CD4-positive, alpha-beta T cell treated with Interleukin-10 for 1 hour (primary cell): ENCODE results near the gene ZNF587.
"Not testable (repeated sequence)": the region's sequence is repeated elsewhere in the genome, so short reads cannot be mapped to it uniquely, and the experiment has no call there.

Experiments
- DNase-seq: peaks from one replicate; pipeline ENCODE4 v3.0.0-alpha.2; 2020

The ZNF587 gene

GRCh38 chr19:57888560-57889231, 39.0 kb downstream of the ZNF587 start, which contains the start of gene ZNF814:
Gene ZNF814, minus strand, starts transcription at chr19:57889037. Its CDS starts 235 bp downstream, at chr19:57888802.
- peak; percentile 89 for DNase-seq

DNA sequence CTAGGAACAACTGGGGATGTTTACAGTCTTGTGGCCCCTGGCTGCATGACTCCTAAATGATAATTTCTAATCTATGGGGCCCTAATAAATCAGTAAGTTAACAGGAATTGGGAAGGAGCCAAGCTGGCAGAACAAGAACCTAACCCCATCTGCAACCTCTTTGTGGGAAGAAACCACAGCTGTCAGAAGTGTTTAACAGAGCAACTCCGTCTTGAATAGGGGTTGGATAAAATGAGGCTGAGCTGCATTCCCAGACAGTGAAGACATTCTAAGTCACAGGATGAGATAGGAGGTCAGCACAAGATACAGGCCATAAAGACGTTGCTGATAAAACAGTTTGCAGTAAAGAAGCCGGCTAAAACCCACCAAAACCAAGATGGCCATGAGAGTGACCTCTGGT, 41.0 kb downstream of the ZNF587 start:
- not testable (repeated sequence) for DNase-seq

DNA sequence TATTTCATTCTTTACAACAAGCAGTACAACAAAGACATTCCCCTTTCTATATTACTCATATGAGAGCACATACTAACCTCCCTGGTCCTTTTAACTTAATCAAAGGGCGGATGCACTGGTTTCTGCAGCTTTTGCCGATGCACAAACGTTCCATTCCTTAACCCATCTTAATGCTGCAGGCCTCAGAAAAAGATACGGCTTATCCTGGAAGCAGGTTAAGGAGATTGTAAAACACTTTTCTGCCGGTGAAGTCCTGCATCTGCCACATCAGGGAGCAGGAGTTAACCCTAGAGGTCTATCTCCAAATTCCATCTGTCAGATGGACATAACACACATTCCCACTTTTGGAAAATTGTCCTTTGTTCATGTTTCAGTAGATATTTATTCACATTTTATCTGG, 50.7 kb downstream of the ZNF587 start:
- no peak for DNase-seq

GRCh38 chr19:57903618-57904184, 54.0 kb downstream of the ZNF587 start:
- no peak for DNase-seq

DNA sequence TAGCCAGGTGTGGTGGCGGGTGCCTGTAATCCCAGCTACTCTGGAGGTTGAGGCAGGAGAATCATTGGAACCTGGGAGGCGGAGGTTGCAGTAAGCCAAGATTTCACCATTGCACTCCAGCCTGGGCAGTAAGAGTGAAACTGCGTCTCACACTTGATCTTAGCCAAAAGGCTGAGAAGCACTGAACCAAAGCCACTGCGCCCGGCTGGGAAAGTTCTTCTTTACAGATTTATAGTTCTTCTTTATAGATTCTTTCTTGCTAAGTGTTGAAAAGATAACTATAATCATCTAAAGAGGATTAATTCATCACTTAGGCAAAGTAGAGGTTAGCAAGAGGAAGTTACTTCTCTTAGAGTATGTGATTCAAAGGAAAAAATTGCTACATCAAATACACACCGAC, 55.6 kb downstream of the ZNF587 start:
- DNase-seq, result no peak

DNA sequence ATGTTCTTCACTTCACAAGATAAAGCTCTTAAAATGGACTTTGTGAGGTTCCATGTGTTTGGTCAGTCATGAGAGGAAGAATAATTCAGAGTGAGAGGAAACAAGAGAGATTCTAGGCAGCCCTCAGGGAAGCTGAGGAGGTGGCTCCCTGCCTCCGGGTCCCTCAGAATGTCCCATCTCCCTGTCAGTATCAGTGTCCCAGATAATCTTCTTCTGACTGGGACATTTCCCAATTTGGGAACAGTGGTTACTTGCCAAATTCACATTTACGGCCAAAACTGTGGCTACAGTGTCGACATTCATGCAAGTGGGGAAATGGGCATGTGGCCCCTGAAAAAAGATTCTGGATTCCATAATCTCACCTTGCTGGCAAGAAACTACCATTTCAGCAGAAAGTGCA, 57.7 kb downstream of the ZNF587 start:
- DNase-seq, result no peak

GRCh38 chr19:57914531-57914930, 64.9 kb downstream of the ZNF587 start:
- no peak for DNase-seq
